Measurements from ENCODE around the gene TRPM3. TPM values are rescaled to one million over a fixed set of nuclear protein-coding genes. Genes with fewer than 3 reads are reported as not detected.

Gene TRPM3
- polyA plus RNA-seq, 12 donors: 0.16 to 2.0 (median 0.36) TPM; not detected in 2

- no peak for DNase-seq
Measured at GRCh38 chr9:71098801-71099200, 22.6 kb downstream of the TRPM3 start.

DNA sequence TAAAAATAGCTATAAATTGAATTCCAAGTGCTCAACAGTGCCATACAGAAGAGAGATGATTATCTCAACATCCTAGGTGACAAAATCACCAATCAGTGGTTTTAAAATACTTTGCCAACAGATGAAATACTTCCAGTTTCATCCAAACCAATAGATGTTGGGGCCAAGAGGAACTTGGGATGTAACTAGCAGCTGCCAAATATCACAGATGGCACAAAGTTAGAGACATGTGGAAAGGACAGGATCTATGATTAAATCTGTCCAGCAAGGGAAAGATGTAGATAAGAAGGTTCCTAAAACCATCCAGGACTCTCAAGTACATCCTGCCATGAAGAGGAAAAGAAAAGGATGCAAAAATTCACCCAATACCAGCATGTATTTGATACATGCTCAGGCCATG lies 23.8 kb downstream of the TRPM3 start:
- no peak for DNase-seq

GRCh38 chr9:71096421-71097108 lies 24.9 kb downstream of the TRPM3 start:
- DNase-seq: no peak

DNA sequence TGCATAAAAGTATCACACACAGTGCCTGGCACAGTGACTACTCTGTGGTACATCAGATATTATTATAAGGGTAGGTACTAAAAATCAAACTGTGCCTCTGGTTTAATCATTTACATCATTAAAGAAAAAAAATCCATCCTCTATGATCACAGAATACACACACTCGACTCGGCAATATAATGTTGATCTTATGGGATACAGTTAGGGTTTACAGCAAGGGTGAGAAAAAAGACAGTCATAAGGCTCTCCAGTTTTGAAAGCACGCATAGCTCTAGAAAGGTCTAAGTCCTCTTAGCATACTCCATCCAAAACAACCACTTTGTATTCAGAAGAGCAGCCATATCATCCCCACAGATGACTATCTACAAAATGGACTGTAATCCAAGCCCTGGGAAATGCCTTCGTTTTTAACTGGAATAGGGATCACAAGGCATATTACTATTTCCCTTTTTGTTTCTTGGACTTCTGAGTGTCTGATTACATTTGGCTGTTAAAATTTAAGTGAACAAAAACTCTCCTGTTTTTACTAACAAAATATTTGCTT lies 26.6 kb downstream of the TRPM3 start:
- DNase-seq: no peak

DNA sequence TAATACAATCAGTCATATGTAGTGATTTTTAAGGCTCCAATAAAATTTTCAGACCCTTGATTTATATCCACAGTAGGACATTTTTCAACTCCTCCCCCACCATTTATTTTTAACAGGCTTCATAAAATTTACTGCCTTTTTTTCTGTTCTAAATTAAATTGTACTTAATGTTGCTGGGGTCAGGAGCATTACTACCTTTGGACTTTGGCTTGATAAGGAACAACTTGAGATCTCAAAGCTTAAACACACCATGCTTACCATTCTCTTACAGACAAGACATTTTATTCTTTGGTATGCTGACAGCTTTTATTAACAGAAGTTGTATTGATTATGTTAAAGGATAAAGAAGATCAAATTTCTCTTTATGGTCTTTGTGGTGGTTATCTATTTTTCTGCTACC lies 30.5 kb downstream of the TRPM3 start:
- no peak for DNase-seq

- DNase-seq: no peak
Measured at GRCh38 chr9:71079451-71079850, 42.0 kb downstream of the TRPM3 start.

DNA sequence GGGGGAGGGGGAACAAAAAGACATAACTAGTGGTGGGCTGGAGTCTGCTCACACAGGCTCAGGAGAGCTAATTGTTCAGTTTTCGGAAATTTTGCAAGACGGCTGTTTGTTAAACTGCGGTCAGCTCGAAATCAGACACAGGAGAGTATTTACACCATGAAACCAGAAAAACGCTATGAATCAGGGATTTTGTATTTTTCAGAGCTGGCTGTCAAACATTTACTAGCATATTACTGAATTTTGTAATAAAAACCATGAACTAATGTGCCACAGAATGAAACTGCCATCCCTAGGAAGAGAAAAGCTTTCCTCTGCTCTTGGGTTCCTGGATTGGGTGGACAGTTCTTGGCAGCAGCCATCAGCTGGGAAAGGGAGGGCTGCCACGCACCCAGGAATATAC lies 45.3 kb downstream of the TRPM3 start:
- no peak for DNase-seq

- DNase-seq: no peak
Measured at GRCh38 chr9:71073494-71073893, 47.9 kb downstream of the TRPM3 start.

DNA sequence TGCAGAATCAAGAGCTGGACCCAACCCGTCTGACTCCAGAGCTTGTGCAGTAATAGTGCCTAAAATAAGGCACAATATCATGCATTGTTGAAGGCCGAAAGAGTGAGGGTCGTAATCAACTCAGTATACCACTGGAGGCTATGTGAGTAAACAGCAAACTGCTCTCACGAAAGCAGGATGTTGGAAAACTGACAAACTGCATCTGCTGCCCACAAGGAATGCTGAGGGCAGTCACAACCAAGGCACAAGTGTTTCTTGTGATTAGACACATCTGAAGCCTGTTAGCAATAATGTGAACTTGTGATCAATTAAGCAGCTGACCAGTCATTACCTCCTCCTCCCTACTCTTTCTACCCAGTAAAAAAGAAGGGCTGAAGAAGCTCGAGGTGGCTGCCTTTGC lies 48.8 kb downstream of the TRPM3 start:
- no peak for DNase-seq

- no peak for DNase-seq
Measured at GRCh38 chr9:71071633-71072032, 49.8 kb downstream of the TRPM3 start.

GRCh38 chr9:71058660-71059059 lies 62.8 kb downstream of the TRPM3 start:
- no peak for DNase-seq

GRCh38 chr9:71052287-71052686 lies 69.1 kb downstream of the TRPM3 start:
- no peak for DNase-seq

DNA sequence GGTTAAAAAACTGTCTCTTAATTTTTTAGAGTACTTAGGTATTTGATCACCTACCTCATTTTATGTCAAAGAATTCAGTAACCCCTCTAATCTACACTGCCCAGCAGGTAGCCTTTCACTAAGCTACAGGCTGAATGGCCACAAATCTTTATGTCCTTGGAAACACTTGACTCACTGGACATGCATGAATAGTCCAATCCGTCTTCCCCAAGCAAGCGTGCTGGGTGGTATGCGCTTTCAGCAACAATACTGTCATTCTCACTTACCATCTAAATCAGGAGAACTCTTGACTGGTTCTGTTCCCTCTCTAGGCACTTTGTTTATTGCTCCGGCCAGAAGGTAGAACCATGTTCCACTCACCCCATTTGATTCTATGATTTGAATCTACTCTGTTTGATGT lies 73.1 kb downstream of the TRPM3 start:
- no peak for DNase-seq

GRCh38 chr9:71042448-71042990 lies 78.9 kb downstream of the TRPM3 start:
- DNase-seq: no peak

GRCh38 chr9:71037521-71037920 lies 83.9 kb downstream of the TRPM3 start:
- no peak for DNase-seq

- peak; percentile 6 for DNase-seq
Measured at GRCh38 chr9:71036501-71036900, 84.9 kb downstream of the TRPM3 start.

DNA sequence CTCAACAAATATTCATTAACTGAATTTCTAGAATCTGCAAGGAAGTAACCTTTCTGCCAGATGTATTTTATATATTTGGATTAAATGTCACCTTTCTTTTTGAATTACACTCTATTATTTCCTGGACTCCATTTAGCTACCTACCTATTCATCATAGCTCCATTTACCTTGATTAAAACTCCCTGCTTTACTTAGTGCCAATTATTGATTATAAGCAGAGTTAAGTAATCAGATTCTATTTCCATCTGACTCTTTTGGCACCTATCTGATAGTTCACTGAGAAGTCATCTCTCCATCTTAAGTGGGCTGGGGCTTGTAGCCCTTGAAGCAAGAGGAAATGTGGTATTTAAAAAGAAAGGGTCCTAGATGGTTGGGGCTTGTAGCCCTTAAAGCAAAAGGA lies 88.6 kb downstream of the TRPM3 start:
- no peak for DNase-seq

- DNase-seq: no peak
Measured at GRCh38 chr9:71025728-71026127, 95.7 kb downstream of the TRPM3 start.

- DNase-seq: no peak
Measured at GRCh38 chr9:71025201-71025600, 96.2 kb downstream of the TRPM3 start.

DNA sequence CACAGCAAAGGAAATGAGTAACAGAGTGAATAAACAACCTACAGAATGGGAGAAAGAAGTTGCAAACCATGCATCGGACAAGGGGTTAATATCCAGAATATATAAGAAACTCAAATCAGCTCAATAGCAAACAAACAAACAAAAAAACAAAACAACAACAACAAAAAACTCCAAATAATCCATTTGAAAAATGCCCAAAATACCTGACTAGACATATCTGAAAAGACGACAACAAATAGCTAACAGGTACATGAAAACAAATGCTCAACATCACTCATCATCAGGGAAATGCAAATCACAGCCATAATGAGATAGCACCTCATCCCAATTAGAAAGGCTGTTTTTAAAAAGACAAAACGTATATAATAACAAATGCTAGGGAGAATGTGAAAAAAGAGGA lies 111.2 kb downstream of the TRPM3 start:
- DNase-seq: no peak

DNA sequence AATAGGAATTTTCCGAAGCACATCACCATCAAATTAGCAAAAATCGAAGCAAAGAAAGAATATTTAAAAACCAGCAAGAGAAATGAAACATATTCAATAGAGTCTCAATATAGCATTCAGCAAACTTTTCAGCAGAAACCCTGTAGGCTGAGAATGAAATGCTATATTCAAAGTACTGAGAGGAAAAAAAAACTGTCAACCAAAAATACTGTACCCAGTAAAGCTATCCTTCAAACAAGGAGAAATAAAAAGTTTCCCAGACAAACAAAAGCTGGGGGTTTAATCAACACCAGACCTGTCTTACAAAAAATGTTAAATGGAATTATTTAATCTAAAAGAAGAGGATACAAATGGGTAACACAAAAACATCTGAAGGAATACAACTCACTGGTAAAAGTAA lies 116.0 kb downstream of the TRPM3 start:
- no peak for DNase-seq

DNA sequence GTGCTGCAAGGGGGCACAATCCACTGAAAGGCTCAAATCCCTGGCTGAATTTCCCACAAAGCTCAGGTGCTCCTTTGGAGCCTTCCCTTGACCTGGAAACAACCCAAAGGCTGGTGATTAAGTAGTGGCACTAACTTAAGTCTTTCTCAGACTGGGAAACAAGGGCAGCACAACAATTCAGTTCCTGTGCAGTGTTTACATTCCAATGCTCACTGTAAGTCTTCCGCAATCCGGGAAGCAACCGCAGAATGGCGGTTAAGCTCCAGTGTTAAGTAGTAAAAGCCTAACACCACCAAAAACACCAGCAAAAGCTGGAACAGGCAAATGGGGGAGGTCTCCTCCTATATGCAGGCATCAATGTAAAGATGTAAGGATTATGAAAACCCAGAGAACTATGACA lies 117.2 kb downstream of the TRPM3 start:
- no peak for DNase-seq

GRCh38 chr9:71003346-71003745 lies 118.1 kb downstream of the TRPM3 start:
- DNase-seq: no peak

Measured in muscle of arm (tissue), 12 donors.